ENCODE data around the gene KRABD2.

Gene KRABD2

GRCh38 chr17:8371786-8372185 lies 4.7 kb downstream of the KRABD2 start:
- CTCF ChIA-PET, result interaction anchor here (1.1 kb wide), 1 partner anchor 253 kb away, joined by 3 read pairs; the partner anchor contains the start of gene ALOXE3
- POLR2A ChIA-PET, result no interaction called here

GRCh38 chr17:8369944-8370343 lies 6.6 kb downstream of the KRABD2 start:
- Mint-ChIP-seq H3K9me3 (no peaks in the 10 kb centered on the region), H3K4me1 (peaks cover 2% of the 10 kb centered on the region), H3K4me3 (no peak overlapping the region), H3K27me3 (no peaks in the 10 kb centered on the region), H3K36me3 (ENCODE audit: low read depth) (peaks cover 15% of the 10 kb centered on the region), H3K27ac (no peak overlapping the region)
- ChIA-PET CTCF (interaction anchor here (1.0 kb wide), 2 partner anchors 14 to 38 kb away, joined by 3 to 4 read pairs; no protein-coding TSS in a partner anchor), POLR2A (interaction anchor here (1.2 to 1.7 kb wide), 2 partner anchors 8 to 12 kb away, joined by 3 to 6 read pairs; no protein-coding TSS in a partner anchor)
- no peak for DNase-seq

More at GRCh38 chr17:8371786-8372185, 4.7 kb downstream of the KRABD2 start:
- no peak for DNase-seq
- no peaks in the 10 kb centered on the region for H3K9me3 Mint-ChIP-seq
- H3K4me1 Mint-ChIP-seq, result peaks cover 15% of the 10 kb centered on the region
- no peaks in the 10 kb centered on the region for H3K27me3 Mint-ChIP-seq
- H3K27ac Mint-ChIP-seq, result no peak overlapping the region
- peaks cover 26% of the 10 kb centered on the region for H3K36me3 Mint-ChIP-seq (ENCODE audit: low read depth)
- no peak overlapping the region for H3K4me3 Mint-ChIP-seq

- ChIA-PET CTCF (no interaction called here), POLR2A (no interaction called here)
These were observed 8.3 kb downstream of the KRABD2 start for GRCh38 chr17:8368193-8368592.

GRCh38 chr17:8366231-8366630 lies 10.3 kb downstream of the KRABD2 start:
- ChIA-PET CTCF (interaction anchor here (0.9 kb wide), 1 partner anchor 11 kb away, joined by 3 read pairs; the partner anchor contains the start of gene KRABD2), POLR2A (interaction anchor here (1.7 kb wide), 1 partner anchor 10 kb away, joined by 6 read pairs; the partner anchor contains the start of gene KRABD2)
- Mint-ChIP-seq H3K36me3 (ENCODE audit: low read depth) (peaks cover 15% of the 10 kb centered on the region), H3K27me3 (no peaks in the 10 kb centered on the region), H3K4me3 (no peak overlapping the region), H3K9me3 (no peaks in the 10 kb centered on the region), H3K4me1 (no peaks in the 10 kb centered on the region), H3K27ac (no peak overlapping the region)
- no peak for DNase-seq

More at GRCh38 chr17:8368193-8368592, 8.3 kb downstream of the KRABD2 start:
- Mint-ChIP-seq H3K4me1 (no peaks in the 10 kb centered on the region), H3K36me3 (ENCODE audit: low read depth) (peaks cover 15% of the 10 kb centered on the region), H3K9me3 (no peaks in the 10 kb centered on the region), H3K27me3 (no peaks in the 10 kb centered on the region), H3K27ac (no peak overlapping the region), H3K4me3 (no peak overlapping the region)
- no peak for DNase-seq

- CTCF ChIA-PET, result interaction anchor here (0.9 kb wide), 1 partner anchor 12 kb away, joined by 3 read pairs; the partner anchor contains the start of gene KRABD2
- Mint-ChIP-seq H3K4me1 (peaks cover 1% of the 10 kb centered on the region), H3K9me3 (no peaks in the 10 kb centered on the region)
These were observed 11.4 kb downstream of the KRABD2 start for GRCh38 chr17:8365143-8365542.

GRCh38 chr17:8362651-8363332 lies 13.7 kb downstream of the KRABD2 start:
- CTCF ChIA-PET, result no interaction called here
- Mint-ChIP-seq H3K27me3 (peaks cover 3% of the 10 kb centered on the region), H3K27ac (no peak overlapping the region), H3K36me3 (ENCODE audit: low read depth) (no peaks in the 10 kb centered on the region), H3K4me3 (no peak overlapping the region), H3K9me3 (no peaks in the 10 kb centered on the region), H3K4me1 (peaks cover 3% of the 10 kb centered on the region)
- no peak for DNase-seq
- POLR2A ChIA-PET, result interaction anchor here (1.0 kb wide), 1 partner anchor 14 kb away, joined by 3 read pairs; no protein-coding TSS in a partner anchor

More at GRCh38 chr17:8365143-8365542, 11.4 kb downstream of the KRABD2 start:
- Mint-ChIP-seq H3K27ac (no peak overlapping the region), H3K27me3 (no peaks in the 10 kb centered on the region), H3K36me3 (ENCODE audit: low read depth) (peaks cover 13% of the 10 kb centered on the region), H3K4me3 (no peak overlapping the region)
- no peak for DNase-seq
- POLR2A ChIA-PET, result interaction anchor here (1.7 kb wide), 1 partner anchor 11 kb away, joined by 6 read pairs; the partner anchor contains the start of gene KRABD2

- no peak for DNase-seq
- ChIA-PET POLR2A (no interaction called here), CTCF (interaction anchor here (1.8 kb wide), 1 partner anchor 16 kb away, joined by 8 read pairs; the partner anchor contains the start of gene KRABD2)
- Mint-ChIP-seq H3K9me3 (no peaks in the 10 kb centered on the region), H3K36me3 (ENCODE audit: low read depth) (no peaks in the 10 kb centered on the region), H3K4me1 (peaks cover 3% of the 10 kb centered on the region), H3K4me3 (no peak overlapping the region), H3K27ac (no peak overlapping the region), H3K27me3 (peaks cover 3% of the 10 kb centered on the region)
These were observed 15.8 kb downstream of the KRABD2 start for GRCh38 chr17:8360751-8361150.

- H3K4me3 Mint-ChIP-seq, result no peak overlapping the region
- no peaks in the 10 kb centered on the region for H3K9me3 Mint-ChIP-seq
- no peak overlapping the region for H3K27ac Mint-ChIP-seq
- peaks cover 3% of the 10 kb centered on the region for H3K27me3 Mint-ChIP-seq
- ChIA-PET CTCF (interaction anchor here (1.8 kb wide), 1 partner anchor 16 kb away, joined by 8 read pairs; the partner anchor contains the start of gene KRABD2), POLR2A (no interaction called here)
- DNase-seq, result no peak
- H3K4me1 Mint-ChIP-seq, result peaks cover 3% of the 10 kb centered on the region
- no peaks in the 10 kb centered on the region for H3K36me3 Mint-ChIP-seq (ENCODE audit: low read depth)
These were observed 16.2 kb downstream of the KRABD2 start for GRCh38 chr17:8360260-8360659.

GRCh38 chr17:8359769-8360168 lies 16.7 kb downstream of the KRABD2 start:
- DNase-seq, result no peak
- Mint-ChIP-seq H3K4me3 (no peak overlapping the region), H3K27me3 (peaks cover 3% of the 10 kb centered on the region), H3K9me3 (no peaks in the 10 kb centered on the region), H3K27ac (no peak overlapping the region), H3K4me1 (peaks cover 3% of the 10 kb centered on the region), H3K36me3 (ENCODE audit: low read depth) (no peaks in the 10 kb centered on the region)
- ChIA-PET POLR2A (no interaction called here), CTCF (no interaction called here)

- peaks cover 3% of the 10 kb centered on the region for H3K4me1 Mint-ChIP-seq
- ChIA-PET CTCF (interaction anchor here (1.7 kb wide), 1 partner anchor 52 kb away, joined by 3 read pairs; no protein-coding TSS in a partner anchor), POLR2A (no interaction called here)
- H3K4me3 Mint-ChIP-seq, result no peak overlapping the region
- no peaks in the 10 kb centered on the region for H3K36me3 Mint-ChIP-seq (ENCODE audit: low read depth)
- H3K27ac Mint-ChIP-seq, result no peak overlapping the region
- H3K27me3 Mint-ChIP-seq, result peaks cover 6% of the 10 kb centered on the region
- DNase-seq, result no peak
- H3K9me3 Mint-ChIP-seq, result no peaks in the 10 kb centered on the region
These were observed 18.6 kb downstream of the KRABD2 start for GRCh38 chr17:8357910-8358309.

GRCh38 chr17:8354236-8354635 lies 22.3 kb downstream of the KRABD2 start:
- DNase-seq, result no peak
- Mint-ChIP-seq H3K27ac (no peak overlapping the region), H3K36me3 (ENCODE audit: low read depth) (no peaks in the 10 kb centered on the region), H3K9me3 (no peaks in the 10 kb centered on the region), H3K4me1 (no peaks in the 10 kb centered on the region), H3K27me3 (peaks cover 4% of the 10 kb centered on the region), H3K4me3 (no peak overlapping the region)
- POLR2A ChIA-PET, result no interaction called here
- CTCF ChIA-PET, result no interaction called here

- CTCF ChIA-PET, result no interaction called here
- no peak for DNase-seq
These were observed 22.8 kb downstream of the KRABD2 start for GRCh38 chr17:8353736-8354135.

GRCh38 chr17:8350339-8350738 lies 26.2 kb downstream of the KRABD2 start:
- DNase-seq, result no peak
- Mint-ChIP-seq H3K4me3 (no peak overlapping the region), H3K36me3 (ENCODE audit: low read depth) (no peaks in the 10 kb centered on the region), H3K4me1 (no peaks in the 10 kb centered on the region), H3K27me3 (peaks cover 25% of the 10 kb centered on the region), H3K27ac (no peak overlapping the region), H3K9me3 (no peaks in the 10 kb centered on the region)
- ChIA-PET CTCF (no interaction called here), POLR2A (no interaction called here)

More at GRCh38 chr17:8353736-8354135, 22.8 kb downstream of the KRABD2 start:
- Mint-ChIP-seq H3K4me1 (no peaks in the 10 kb centered on the region), H3K27ac (no peak overlapping the region), H3K4me3 (no peak overlapping the region), H3K36me3 (ENCODE audit: low read depth) (no peaks in the 10 kb centered on the region), H3K27me3 (peaks cover 4% of the 10 kb centered on the region), H3K9me3 (no peaks in the 10 kb centered on the region)
- POLR2A ChIA-PET, result no interaction called here

All from activated CD4-positive, alpha-beta memory T cell treated with anti-CD3 and anti-CD28 coated beads, Interleukin-2, amount 10 ng/mL, durations not matched to agents 7 days and 5 days (primary cell).